ENCODE results near the gene OPRM1. TPM values are rescaled to one million over a fixed set of nuclear protein-coding genes. Genes with fewer than 3 reads are reported as not detected.

OPRM1 gene
- total and polyA plus RNA-seq, 2 donors (not counting 1 experiment from before 2014, with no cell fraction given): not detected

- no peak for ATAC-seq (ENCODE audit: low read depth)
- no peaks in the 10 kb centered on the region for H3K4me1 ChIP-seq (ENCODE audit: control insufficient read depth in 2 of 2, insufficient read depth in 2 of 2, low read length in 2 of 2)
- no peak overlapping the region for H3K27ac Mint-ChIP-seq
- H3K79me2 ChIP-seq (ENCODE audit: control insufficient read depth, insufficient read depth, low read length): no peaks in the 10 kb centered on the region
- TF ChIP-seq, protein P1, sequence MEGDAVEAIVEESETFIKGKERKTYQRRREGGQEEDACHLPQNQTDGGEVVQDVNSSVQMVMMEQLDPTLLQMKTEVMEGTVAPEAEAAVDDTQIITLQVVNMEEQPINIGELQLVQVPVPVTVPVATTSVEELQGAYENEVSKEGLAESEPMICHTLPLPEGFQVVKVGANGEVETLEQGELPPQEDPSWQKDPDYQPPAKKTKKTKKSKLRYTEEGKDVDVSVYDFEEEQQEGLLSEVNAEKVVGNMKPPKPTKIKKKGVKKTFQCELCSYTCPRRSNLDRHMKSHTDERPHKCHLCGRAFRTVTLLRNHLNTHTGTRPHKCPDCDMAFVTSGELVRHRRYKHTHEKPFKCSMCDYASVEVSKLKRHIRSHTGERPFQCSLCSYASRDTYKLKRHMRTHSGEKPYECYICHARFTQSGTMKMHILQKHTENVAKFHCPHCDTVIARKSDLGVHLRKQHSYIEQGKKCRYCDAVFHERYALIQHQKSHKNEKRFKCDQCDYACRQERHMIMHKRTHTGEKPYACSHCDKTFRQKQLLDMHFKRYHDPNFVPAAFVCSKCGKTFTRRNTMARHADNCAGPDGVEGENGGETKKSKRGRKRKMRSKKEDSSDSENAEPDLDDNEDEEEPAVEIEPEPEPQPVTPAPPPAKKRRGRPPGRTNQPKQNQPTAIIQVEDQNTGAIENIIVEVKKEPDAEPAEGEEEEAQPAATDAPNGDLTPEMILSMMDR (IDR thresholded peaks at IDR 0.05): no peak
- no peak for TF ChIP-seq EZH2 (IDR thresholded peaks at IDR 0.05; ENCODE audit: borderline replicate concordance, insufficient read depth, low read depth, low read length, poor library complexity, severe bottlenecking)
- ChIA-PET POLR2A (no interaction called here), CTCF (no interaction called here)
- no CpG with 5 or more reads among the region's 6 CpGs for WGBS (ENCODE audit: insufficient coverage)
- H3K4me2 ChIP-seq (replicated peaks; ENCODE audit: low read depth, low read length, poor library complexity, severe bottlenecking): no peak overlapping the region
- no peaks in the 10 kb centered on the region for H3K36me3 ChIP-seq (replicated peaks in 1 of 2; ENCODE audit: control extremely low read depth in 1 of 2, control insufficient read depth in 1 of 2, extremely low read depth in 1 of 2, insufficient read depth in 2 of 2, low read length in 1 of 2)
- H2AFZ ChIP-seq (ENCODE audit: insufficient read depth, low read depth, low read length, poor library complexity, severe bottlenecking): no peak overlapping the region
- no peaks in the 10 kb centered on the region for H3K27me3 ChIP-seq (replicated peaks in 1 of 4; ENCODE audit: control extremely low read depth in 1 of 4, control insufficient read depth in 3 of 4, insufficient read depth in 4 of 4, low read length in 3 of 4)
- intact Hi-C loops (cut with micrococcal nuclease): no loop called here
- no peaks in the 10 kb centered on the region for H4K20me1 ChIP-seq (ENCODE audit: control insufficient read depth, insufficient read depth, low read length, poor library complexity, severe bottlenecking)
- H3K4me1 Mint-ChIP-seq: no peaks in the 10 kb centered on the region
- no peak overlapping the region for H3K4me3 Mint-ChIP-seq
- H3K4me3 ChIP-seq (ENCODE audit: control extremely low read depth in 1 of 5, extremely low read depth in 1 of 5, insufficient read depth in 1 of 5, low read depth in 2 of 5, low read length in 4 of 5): no peak overlapping the region
- H3K27ac ChIP-seq (ENCODE audit: low read length in 2 of 2): no peak overlapping the region
- no peaks in the 10 kb centered on the region for H3K9me3 ChIP-seq (ENCODE audit: control extremely low read depth in 1 of 3, control insufficient read depth in 2 of 3, insufficient read depth in 1 of 3, low read length in 2 of 3)
- DNase-seq: no peak
- H3K9ac ChIP-seq (ENCODE audit: low read length): no peak overlapping the region
- no peaks in the 10 kb centered on the region for H3K9me3 Mint-ChIP-seq (ENCODE audit: insufficient read depth)
- no peaks in the 10 kb centered on the region for H3K27me3 Mint-ChIP-seq
Measured at GRCh38 chr6:154222716-154223115, 183.7 kb downstream of the OPRM1 start.

- no peaks in the 10 kb centered on the region for H4K20me1 ChIP-seq (ENCODE audit: control insufficient read depth, insufficient read depth, low read length, poor library complexity, severe bottlenecking)
- CTCF ChIA-PET: no interaction called here
- Mint-ChIP-seq H3K27ac (no peak overlapping the region), H3K9me3 (ENCODE audit: insufficient read depth) (no peaks in the 10 kb centered on the region), H3K27me3 (no peaks in the 10 kb centered on the region), H3K4me1 (no peaks in the 10 kb centered on the region), H3K4me3 (no peak overlapping the region)
- H3K27ac ChIP-seq (ENCODE audit: low read length in 2 of 2): no peak overlapping the region
- intact Hi-C loops (cut with micrococcal nuclease): no loop called here
- no peaks in the 10 kb centered on the region for H3K27me3 ChIP-seq (replicated peaks in 1 of 4; ENCODE audit: control extremely low read depth in 1 of 4, control insufficient read depth in 3 of 4, insufficient read depth in 4 of 4, low read length in 3 of 4)
- H2AFZ ChIP-seq (ENCODE audit: insufficient read depth, low read depth, low read length, poor library complexity, severe bottlenecking): no peak overlapping the region
- ATAC-seq (ENCODE audit: low read depth): no peak
- no peak overlapping the region for H3K9ac ChIP-seq (ENCODE audit: low read length)
- DNase-seq: no peak
- POLR2A ChIA-PET: no interaction called here
- no peaks in the 10 kb centered on the region for H3K4me1 ChIP-seq (ENCODE audit: control insufficient read depth in 2 of 2, insufficient read depth in 2 of 2, low read length in 2 of 2)
- H3K36me3 ChIP-seq (replicated peaks in 1 of 2; ENCODE audit: control extremely low read depth in 1 of 2, control insufficient read depth in 1 of 2, extremely low read depth in 1 of 2, insufficient read depth in 2 of 2, low read length in 1 of 2): no peaks in the 10 kb centered on the region
- H3K4me2 ChIP-seq (replicated peaks; ENCODE audit: low read depth, low read length, poor library complexity, severe bottlenecking): no peak overlapping the region
- H3K9me3 ChIP-seq (ENCODE audit: control extremely low read depth in 1 of 3, control insufficient read depth in 2 of 3, insufficient read depth in 1 of 3, low read length in 2 of 3): no peaks in the 10 kb centered on the region
- 80% methylated on average over 1 of the region's 2 CpGs for WGBS (ENCODE audit: insufficient coverage)
- H3K79me2 ChIP-seq (ENCODE audit: control insufficient read depth, insufficient read depth, low read length): no peaks in the 10 kb centered on the region
- TF ChIP-seq, protein P1 (IDR thresholded peaks at IDR 0.05): no peak
- no peak for TF ChIP-seq EZH2 (IDR thresholded peaks at IDR 0.05; ENCODE audit: borderline replicate concordance, insufficient read depth, low read depth, low read length, poor library complexity, severe bottlenecking)
- no peak overlapping the region for H3K4me3 ChIP-seq (ENCODE audit: control extremely low read depth in 1 of 5, extremely low read depth in 1 of 5, insufficient read depth in 1 of 5, low read depth in 2 of 5, low read length in 4 of 5)
Measured at GRCh38 chr6:154223296-154223695, 184.3 kb downstream of the OPRM1 start.
